Neural progenitor cell (in vitro differentiated cells): ENCODE results near the gene TRIM25.

Experiments
- CTCF ChIP-seq: fragments of 200-600 bp; sonication (generic); IDR thresholded peaks from 2 replicates; pipeline ENCODE4 v1.5.1; 2017; ENCODE audit warnings: antibody characterized with exemption, mild to moderate bottlenecking
- EZH2 ChIP-seq: fragments of 200-600 bp; sonication (generic); IDR thresholded peaks from 2 replicates; pipeline ENCODE4 v1.6.1; 2017; ENCODE audit warnings: antibody characterized with exemption, mild to moderate bottlenecking, moderate library complexity
- EZH2phosphoT487 ChIP-seq: fragments of 200-600 bp; sonication (generic); IDR thresholded peaks from 2 replicates; pipeline ENCODE4 v1.6.1; 2017; ENCODE audit warnings: antibody characterized with exemption

GRCh38 chr17:56887105-56887504 lies 26.7 kb downstream of the TRIM25 start:
- TF ChIP-seq EZH2 (no peak), CTCF (no peak), EZH2phosphoT487 (no peak)
